AG04450 (cell line): ENCODE results near the gene MLIP. TPM values are rescaled to one million over a fixed set of nuclear protein-coding genes. Genes with fewer than 3 reads are reported as not detected.

ENCODE experiments used
- polyA plus RNA-seq: library from polyadenylated mRNA; depleted of rRNA; stranded (reverse); fragments of >200 nt; gene quantifications from 2 replicates; pipeline ENCODE4 v1.2.3, GENCODE V29; 2011; rRNA removed

The MLIP gene
- polyA plus RNA-seq, 1 experiment: not detected

Other genes with a start within 250 kb of the MLIP start
- not detected in 2 replicates for gene TINAG, start 197.0 kb downstream of the MLIP start, polyA plus RNA-seq